DMS114 treated with DMSO at 0.1 percent for 48 hours (cell line): ENCODE data around the gene IRX3.

Source experiments
- DNase-seq: peaks from one replicate; lab custom pipeline; 2025; ENCODE audit not compliant: unreplicated experiment; lab: John Stamatoyannopoulos, UW

The IRX3 gene

GRCh38 chr16:54291656-54292487 lies 5.3 kb upstream of the IRX3 start:
- no peak for DNase-seq

GRCh38 chr16:54290833-54291655 lies 4.5 kb upstream of the IRX3 start:
- DNase-seq = no peak

- no peak for DNase-seq
Measured at GRCh38 chr16:54289945-54290832, 3.6 kb upstream of the IRX3 start.

GRCh38 chr16:54289242-54289944 lies 2.8 kb upstream of the IRX3 start:
- DNase-seq = no peak

- DNase-seq = no peak
Measured at GRCh38 chr16:54288835-54289241, 2.3 kb upstream of the IRX3 start.

- DNase-seq = no peak
Measured at GRCh38 chr16:54288030-54288834, 1.6 kb upstream of the IRX3 start.

GRCh38 chr16:54287131-54288029 lies 793 bp upstream of the IRX3 start:
- DNase-seq = no peak

GRCh38 chr16:54286090-54286365 lies 559 bp downstream of the IRX3 start:
- no peak for DNase-seq

GRCh38 chr16:54285414-54286089 lies 1.0 kb downstream of the IRX3 start:
- no peak for DNase-seq

GRCh38 chr16:54284931-54285413 lies 1.6 kb downstream of the IRX3 start:
- peak; percentile 39 for DNase-seq

GRCh38 chr16:54284319-54284930 lies 2.2 kb downstream of the IRX3 start:
- no peak for DNase-seq

GRCh38 chr16:54283725-54284318 lies 2.8 kb downstream of the IRX3 start:
- DNase-seq = no peak

GRCh38 chr16:54282928-54283724 lies 3.5 kb downstream of the IRX3 start:
- DNase-seq = no peak

- no peak for DNase-seq
Measured at GRCh38 chr16:54282202-54282927, 4.2 kb downstream of the IRX3 start.

- DNase-seq = no peak
Measured at GRCh38 chr16:54281535-54282201, 4.9 kb downstream of the IRX3 start.
